Stimulated activated CD4-positive, alpha-beta T cell treated with anti-CD3 and anti-CD28 coated beads, Interleukin-4, amount 100 ng/mL, for 1 hour (primary cell): ENCODE measurements around the gene TJP1.

Experiments
- DNase-seq: peaks from one replicate; pipeline ENCODE4 v3.0.0-alpha.2; 2020

TJP1 gene

GRCh38 chr15:29651476-29652233, 170.6 kb downstream of the TJP1 start:
- DNase-seq, result no peak
